Endodermal cell (in vitro differentiated cells): ENCODE results near the gene PRICKLE1. TPM values are rescaled to one million over a fixed set of nuclear protein-coding genes. Genes with fewer than 3 reads are reported as not detected.

ENCODE experiments used
- DNase-seq: peaks from one replicate; pipeline ENCODE4 v3.0.0-alpha.2; 2017
- H3K27ac ChIP-seq: 2 replicates; pipeline ENCODE4 v1.5.1; 2013; ENCODE audit warnings: mild to moderate bottlenecking, low read depth, low read length, moderate library complexity
- H3K27me3 ChIP-seq: 2 replicates; pipeline ENCODE4 v1.6.1; 2013; ENCODE audit warnings: mild to moderate bottlenecking, low read length, moderate library complexity; ENCODE audit not compliant: insufficient read depth, control insufficient read depth, poor library complexity, severe bottlenecking
- H3K36me3 ChIP-seq: 2 replicates; pipeline ENCODE4 v1.7.0; 2013; ENCODE audit warnings: mild to moderate bottlenecking, low read length, moderate library complexity; ENCODE audit not compliant: control insufficient read depth, insufficient read depth
- H3K4me1 ChIP-seq: one replicate; pipeline ENCODE4 v1.7.0; 2013; ENCODE audit warnings: low read length; ENCODE audit not compliant: control insufficient read depth, insufficient read depth
- H3K4me3 ChIP-seq: 2 replicates; pipeline ENCODE4 v1.5.1; 2013; ENCODE audit warnings: mild to moderate bottlenecking, low read length, moderate library complexity
- H3K9ac ChIP-seq: 2 replicates; pipeline ENCODE4 v1.6.1; 2013; ENCODE audit warnings: mild to moderate bottlenecking, low read length, moderate library complexity; ENCODE audit not compliant: poor library complexity, severe bottlenecking; ENCODE audit errors: extremely low read depth
- H3K9me3 ChIP-seq: 2 replicates; pipeline ENCODE4 v1.6.1; 2013; ENCODE audit warnings: mild to moderate bottlenecking, low read length, moderate library complexity; ENCODE audit not compliant: control insufficient read depth
- H3K27ac Mint-ChIP-seq: 2 replicates; pipeline ENCODE4 v1.8.0; 2020; ENCODE audit warnings: mixed read lengths
- H3K27me3 Mint-ChIP-seq: 2 replicates; pipeline ENCODE4 v1.8.0; 2021; ENCODE audit warnings: mild to moderate bottlenecking, mixed read lengths; ENCODE audit not compliant: insufficient read depth
- H3K36me3 Mint-ChIP-seq: 2 replicates; pipeline ENCODE4 v1.8.0; 2020; ENCODE audit warnings: low read depth, mixed read lengths
- H3K4me1 Mint-ChIP-seq: 2 replicates; pipeline ENCODE4 v1.8.0; 2020; ENCODE audit warnings: mixed read lengths
- H3K4me3 Mint-ChIP-seq: 2 replicates; pipeline ENCODE4 v1.8.0; 2020; ENCODE audit warnings: mild to moderate bottlenecking, moderate library complexity, mixed read lengths
- H3K9me3 Mint-ChIP-seq: 2 replicates; pipeline ENCODE4 v1.8.0; 2020; ENCODE audit warnings: mild to moderate bottlenecking, mixed read lengths
- WGBS, 2 experiments: methylation state at CpG; one replicate each; pipeline versions ENCODE4 v1.1.5 to v1.1.7; 2013; ENCODE audit warnings: missing lambda C conversion rate in 2 of 2, mixed read lengths in 1 of 2; ENCODE audit not compliant: insufficient coverage in 1 of 2, insufficient read length in 1 of 2; 5-methylcytosine and 5-hydroxymethylcytosine counted together
- total RNA-seq, 2 donors: library from RNA; stranded (reverse); fragmentation: NEBNext Ultra II Directional in 1 of 2; extraction: Animal tissue kit (Norgen Biotek cat#: 25700) in 1 of 2; gene quantifications; 2 replicates in 1 of 2; 3 replicates in 1 of 2; pipeline ENCODE4 v1.2.1, GENCODE V29; 2021
- TF ChIP-seq, protein P1 (sequence below): fragments of 200-600 bp; sonication (generic); conservative IDR thresholded peaks from 2 replicates; pipeline ENCODE4 v1.5.0; 2021; ENCODE audit warnings: antibody characterized with exemption, mild to moderate bottlenecking

Gene PRICKLE1
- total RNA-seq, 2 donors from 2014 or later = 8.3 to 20.6 TPM

DNA sequence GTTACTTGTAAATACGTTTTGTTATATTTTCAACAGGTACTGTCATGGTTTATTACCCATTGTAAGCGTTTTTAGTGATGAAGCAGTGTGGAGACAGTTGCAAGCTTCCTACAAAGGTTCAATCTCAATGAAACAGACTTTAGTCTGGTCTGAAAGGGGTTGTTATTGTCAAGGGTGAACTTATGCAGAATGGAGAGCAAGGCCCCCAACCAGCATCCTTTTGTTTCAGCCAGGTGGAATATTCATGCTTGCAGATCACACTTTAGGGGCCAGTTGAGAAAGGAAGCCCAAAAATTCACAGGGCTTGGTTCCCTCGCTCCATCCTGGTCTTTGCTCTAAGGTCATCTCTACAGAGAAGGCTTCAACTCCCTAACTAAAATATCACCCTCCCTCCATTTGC, 103.7 kb downstream of the PRICKLE1 start:
- Histone ChIP-seq H3K9ac (no peak overlapping the region), H3K36me3 (no peaks in the 10 kb centered on the region), H3K27me3 (no peaks in the 10 kb centered on the region), H3K4me1 (peaks cover 11% of the 10 kb centered on the region), H3K4me3 (no peak overlapping the region), H3K27ac (no peak overlapping the region), H3K9me3 (no peaks in the 10 kb centered on the region)
- Mint-ChIP-seq H3K4me1 (peaks cover 47% of the 10 kb centered on the region), H3K27me3 (peaks cover 24% of the 10 kb centered on the region), H3K4me3 (peak overlapping the region; percentile 85), H3K27ac (no peak overlapping the region), H3K9me3 (no peaks in the 10 kb centered on the region), H3K36me3 (no peaks in the 10 kb centered on the region)
- 51 to 59% methylated on average over 2 to 3 of the region's 3 CpGs for WGBS, 2 experiments
- DNase-seq = peak; percentile 92
- TF ChIP-seq, protein P1, sequence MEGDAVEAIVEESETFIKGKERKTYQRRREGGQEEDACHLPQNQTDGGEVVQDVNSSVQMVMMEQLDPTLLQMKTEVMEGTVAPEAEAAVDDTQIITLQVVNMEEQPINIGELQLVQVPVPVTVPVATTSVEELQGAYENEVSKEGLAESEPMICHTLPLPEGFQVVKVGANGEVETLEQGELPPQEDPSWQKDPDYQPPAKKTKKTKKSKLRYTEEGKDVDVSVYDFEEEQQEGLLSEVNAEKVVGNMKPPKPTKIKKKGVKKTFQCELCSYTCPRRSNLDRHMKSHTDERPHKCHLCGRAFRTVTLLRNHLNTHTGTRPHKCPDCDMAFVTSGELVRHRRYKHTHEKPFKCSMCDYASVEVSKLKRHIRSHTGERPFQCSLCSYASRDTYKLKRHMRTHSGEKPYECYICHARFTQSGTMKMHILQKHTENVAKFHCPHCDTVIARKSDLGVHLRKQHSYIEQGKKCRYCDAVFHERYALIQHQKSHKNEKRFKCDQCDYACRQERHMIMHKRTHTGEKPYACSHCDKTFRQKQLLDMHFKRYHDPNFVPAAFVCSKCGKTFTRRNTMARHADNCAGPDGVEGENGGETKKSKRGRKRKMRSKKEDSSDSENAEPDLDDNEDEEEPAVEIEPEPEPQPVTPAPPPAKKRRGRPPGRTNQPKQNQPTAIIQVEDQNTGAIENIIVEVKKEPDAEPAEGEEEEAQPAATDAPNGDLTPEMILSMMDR = no peak

DNA sequence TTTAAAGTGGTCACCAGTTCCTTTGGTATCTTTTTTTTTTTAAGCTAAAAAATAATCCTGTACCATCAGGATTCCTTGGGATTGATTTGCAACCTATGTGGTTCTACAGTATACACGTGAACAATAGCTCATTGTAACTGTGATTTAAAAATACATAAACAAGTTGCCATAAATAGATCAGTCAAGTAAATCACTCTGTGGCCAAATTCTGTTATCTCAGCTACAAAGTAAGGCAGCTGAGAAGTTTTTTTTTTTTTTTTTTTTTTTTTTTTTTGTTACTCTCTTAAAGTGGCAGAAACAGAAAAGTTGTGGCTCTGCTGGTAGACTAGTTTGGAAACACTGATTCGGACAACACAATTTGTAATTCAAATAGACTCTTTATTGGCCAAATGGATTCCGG, 104.5 kb downstream of the PRICKLE1 start:
- Histone ChIP-seq H3K4me3 (peak overlapping the region; percentile 88), H3K27ac (no peak overlapping the region), H3K9me3 (no peaks in the 10 kb centered on the region), H3K36me3 (no peaks in the 10 kb centered on the region), H3K4me1 (peaks cover 11% of the 10 kb centered on the region), H3K9ac (no peak overlapping the region), H3K27me3 (no peaks in the 10 kb centered on the region)
- peak overlapping the region; percentile 85 for H3K4me3 Mint-ChIP-seq
- H3K27me3 Mint-ChIP-seq = peaks cover 23% of the 10 kb centered on the region
- no peaks in the 10 kb centered on the region for H3K36me3 Mint-ChIP-seq
- DNase-seq = no peak
- no peaks in the 10 kb centered on the region for H3K9me3 Mint-ChIP-seq
- no peak overlapping the region for H3K27ac Mint-ChIP-seq
- peaks cover 51% of the 10 kb centered on the region for H3K4me1 Mint-ChIP-seq
- TF ChIP-seq, protein P1 = no peak
- 31 to 40% methylated on average over 1 to 3 of the region's 3 CpGs for WGBS, 2 experiments

DNA sequence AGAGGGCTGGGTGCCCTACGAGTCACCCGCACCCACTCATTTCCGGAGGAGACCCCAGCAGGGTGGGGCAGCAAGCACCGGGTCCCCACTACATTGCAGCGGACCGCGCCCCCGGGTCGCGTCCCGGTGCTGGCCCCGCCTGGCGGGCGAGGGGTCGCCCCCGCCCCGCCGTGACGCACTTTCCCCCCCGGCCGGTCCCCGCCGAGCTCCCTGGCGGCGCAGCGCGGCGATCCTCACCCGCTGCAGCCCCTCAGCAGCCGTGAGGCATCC, 106.1 kb downstream of the PRICKLE1 start:
- Mint-ChIP-seq H3K9me3 (no peaks in the 10 kb centered on the region), H3K36me3 (no peaks in the 10 kb centered on the region), H3K27ac (peak overlapping the region; percentile 92), H3K27me3 (peaks cover 22% of the 10 kb centered on the region), H3K4me1 (peaks cover 51% of the 10 kb centered on the region), H3K4me3 (peak overlapping the region; percentile 85)
- no peaks in the 10 kb centered on the region for H3K27me3 ChIP-seq
- peak overlapping the region; percentile 88 for H3K4me3 ChIP-seq
- peak; percentile 82 for DNase-seq
- TF ChIP-seq, protein P1 = no peak
- H3K4me1 ChIP-seq = peaks cover 11% of the 10 kb centered on the region
- no peak overlapping the region for H3K27ac ChIP-seq
- WGBS, 2 experiments = 0% methylated on average over 30 of the region's 30 CpGs; no CpG with 5 or more reads in 1 of the 2 experiments
- H3K9ac ChIP-seq = peak overlapping the region; percentile 47
- H3K9me3 ChIP-seq = no peaks in the 10 kb centered on the region
- H3K36me3 ChIP-seq = no peaks in the 10 kb centered on the region
